ENCODE data around the gene ATP5PF. TPM values are rescaled to one million over a fixed set of nuclear protein-coding genes. Genes with fewer than 3 reads are reported as not detected.

Gene ATP5PF
- total RNA-seq, 1 experiment from 2014 or later: 132 TPM

- ChIA-PET RAD21 (ENCODE audit: low non-redundant PET in 1 of 2, low total read pairs in 2 of 2, uncharacterized antibody in 2 of 2, unreplicated experiment in 2 of 2) (no interaction called here), POLR2A (no interaction called here), CTCF (no interaction called here)
- no peaks in the 10 kb centered on the region for H3K79me2 ChIP-seq (ENCODE audit: insufficient read depth, low read length)
- no peaks in the 10 kb centered on the region for H3K4me1 ChIP-seq (ENCODE audit: control insufficient read depth in 1 of 2, insufficient read depth in 2 of 2, low read length in 2 of 2)
- no TSS peak for BruUV-seq (replicated peaks)
- intact Hi-C loops (cut with micrococcal nuclease): no loop called here
- no peaks in the 10 kb centered on the region for H3K27me3 ChIP-seq (ENCODE audit: insufficient read depth, low read length)
- TF ChIP-seq EGR1 (IDR thresholded peaks at IDR 0.05; ENCODE audit: low read depth) (no peak), CBX3 (IDR thresholded peaks at IDR 0.05; ENCODE audit: low read depth) (no peak), REST (IDR thresholded peaks at IDR 0.05; ENCODE audit: low read depth) (no peak), SRF (IDR thresholded peaks at IDR 0.05; ENCODE audit: low read depth) (no peak), ZNF274 (IDR thresholded peaks at IDR 0.05; ENCODE audit: low read depth, low read length) (no peak)
- H3K9me3 ChIP-seq (ENCODE audit: control insufficient read depth in 1 of 2, insufficient read depth in 1 of 2, low read depth in 1 of 2, low read length in 2 of 2): no peaks in the 10 kb centered on the region
- H3K36me3 ChIP-seq (ENCODE audit: control insufficient read depth in 1 of 2, insufficient read depth in 2 of 2, low read length in 2 of 2): no peaks in the 10 kb centered on the region
- no peak overlapping the region for H2AFZ ChIP-seq (ENCODE audit: low read depth, low read length, poor library complexity, severe bottlenecking)
- no peak overlapping the region for H3K9ac ChIP-seq (ENCODE audit: low read length)
- ATAC-seq: no peak
- no peak for DNase-seq (ENCODE audit: low read depth, low spot score)
- no peak overlapping the region for H3K27ac ChIP-seq (ENCODE audit: low read depth, low read length)
- H3K4me2 ChIP-seq (ENCODE audit: low read length): no peak overlapping the region
- no peaks in the 10 kb centered on the region for H4K20me1 ChIP-seq (ENCODE audit: insufficient read depth)
- no peak overlapping the region for H3K4me3 ChIP-seq (replicated peaks in 1 of 2; ENCODE audit: low read depth in 1 of 2, low read length in 2 of 2)
- H3K9me2 ChIP-seq (ENCODE audit: insufficient read depth): no peaks in the 10 kb centered on the region
Observed at GRCh38 chr21:25682382-25682781, 52.3 kb downstream of the ATP5PF start.

- Histone ChIP-seq H3K4me1 (ENCODE audit: control insufficient read depth in 1 of 2, insufficient read depth in 2 of 2, low read length in 2 of 2) (no peaks in the 10 kb centered on the region), H3K9me2 (ENCODE audit: insufficient read depth) (no peaks in the 10 kb centered on the region), H3K79me2 (ENCODE audit: insufficient read depth, low read length) (no peaks in the 10 kb centered on the region), H3K9me3 (ENCODE audit: control insufficient read depth in 1 of 2, insufficient read depth in 1 of 2, low read depth in 1 of 2, low read length in 2 of 2) (no peaks in the 10 kb centered on the region), H4K20me1 (ENCODE audit: insufficient read depth) (no peaks in the 10 kb centered on the region), H3K27ac (ENCODE audit: low read depth, low read length) (no peak overlapping the region), H3K36me3 (ENCODE audit: control insufficient read depth in 1 of 2, insufficient read depth in 2 of 2, low read length in 2 of 2) (no peaks in the 10 kb centered on the region), H3K4me2 (ENCODE audit: low read length) (no peak overlapping the region), H3K27me3 (ENCODE audit: insufficient read depth, low read length) (no peaks in the 10 kb centered on the region), H3K4me3 (replicated peaks in 1 of 2; ENCODE audit: low read depth in 1 of 2, low read length in 2 of 2) (no peak overlapping the region), H3K9ac (ENCODE audit: low read length) (no peak overlapping the region), H2AFZ (ENCODE audit: low read depth, low read length, poor library complexity, severe bottlenecking) (no peak overlapping the region)
- ChIA-PET POLR2A (no interaction called here), RAD21 (ENCODE audit: low non-redundant PET in 1 of 2, low total read pairs in 2 of 2, uncharacterized antibody in 2 of 2, unreplicated experiment in 2 of 2) (no interaction called here), CTCF (no interaction called here)
- ATAC-seq: no peak
- intact Hi-C loops (cut with micrococcal nuclease): no loop called here
- no TSS peak for BruUV-seq (replicated peaks)
- DNase-seq (ENCODE audit: low read depth, low spot score): no peak
- TF ChIP-seq RAD21 (IDR thresholded peaks at IDR 0.05; ENCODE audit: low read depth) (no peak), ZBTB33 (IDR thresholded peaks at IDR 0.05; ENCODE audit: extremely low read depth, insufficient replicate concordance, low read length) (no peak), SRF (IDR thresholded peaks at IDR 0.05; ENCODE audit: low read depth) (no peak), ATF3 (IDR thresholded peaks at IDR 0.05) (no peak), TCF7L2 (IDR thresholded peaks at IDR 0.05; ENCODE audit: borderline replicate concordance, extremely low read depth, insufficient read depth, insufficient read length) (no peak), EZH2phosphoT487 (IDR thresholded peaks at IDR 0.05; ENCODE audit: borderline replicate concordance) (no peak), ZFX (IDR thresholded peaks at IDR 0.05) (no peak), REST (IDR thresholded peaks at IDR 0.05; ENCODE audit: low read depth) (no peak)
Observed at GRCh38 chr21:25676451-25676850, 58.3 kb downstream of the ATP5PF start.
